ENCODE data around the gene TRIM17. TPM values are rescaled to one million over a fixed set of nuclear protein-coding genes. Genes with fewer than 3 reads are reported as not detected.

The TRIM17 gene, protein sequence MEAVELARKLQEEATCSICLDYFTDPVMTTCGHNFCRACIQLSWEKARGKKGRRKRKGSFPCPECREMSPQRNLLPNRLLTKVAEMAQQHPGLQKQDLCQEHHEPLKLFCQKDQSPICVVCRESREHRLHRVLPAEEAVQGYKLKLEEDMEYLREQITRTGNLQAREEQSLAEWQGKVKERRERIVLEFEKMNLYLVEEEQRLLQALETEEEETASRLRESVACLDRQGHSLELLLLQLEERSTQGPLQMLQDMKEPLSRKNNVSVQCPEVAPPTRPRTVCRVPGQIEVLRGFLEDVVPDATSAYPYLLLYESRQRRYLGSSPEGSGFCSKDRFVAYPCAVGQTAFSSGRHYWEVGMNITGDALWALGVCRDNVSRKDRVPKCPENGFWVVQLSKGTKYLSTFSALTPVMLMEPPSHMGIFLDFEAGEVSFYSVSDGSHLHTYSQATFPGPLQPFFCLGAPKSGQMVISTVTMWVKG
- 1.8 and 2.4 TPM in 2 replicates for total RNA-seq

DNA sequence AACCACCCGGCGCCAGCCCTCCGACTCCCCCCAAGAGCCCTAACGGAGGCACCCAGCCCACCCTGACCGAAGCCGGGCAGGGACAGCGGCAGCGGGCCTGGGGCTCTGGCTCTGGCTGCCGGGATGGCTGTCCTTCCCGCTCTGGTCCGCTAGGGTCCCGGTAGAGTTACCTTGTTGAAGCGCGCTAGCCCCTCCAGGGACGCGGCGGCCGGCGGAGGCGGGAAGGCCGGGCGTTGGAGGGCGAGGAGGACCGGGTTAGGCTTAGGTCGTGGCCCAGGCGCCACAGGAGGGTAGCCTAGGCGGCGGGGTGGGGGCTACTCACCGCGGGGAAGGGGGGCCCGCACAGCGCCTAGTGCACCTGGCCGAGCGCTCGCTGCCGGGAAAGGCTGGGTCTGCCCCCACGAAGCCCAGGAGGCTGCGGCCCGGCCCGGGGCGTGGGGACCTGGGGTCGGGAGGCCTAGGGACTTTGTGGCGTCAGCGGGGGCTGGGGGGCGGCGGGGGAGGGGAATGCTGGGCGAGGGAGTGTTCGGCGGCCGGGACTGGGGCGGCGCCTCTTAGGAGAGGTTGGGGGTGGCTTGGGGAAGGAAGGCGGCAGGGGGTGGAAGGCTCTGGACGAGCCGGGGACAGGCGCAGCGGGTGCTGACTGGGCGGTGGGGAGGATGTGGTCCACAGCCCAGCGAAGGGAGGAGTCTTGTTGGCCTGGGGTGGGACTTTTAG, at the start of gene TRIM17:
Gene TRIM17 (minus strand): TSS at position 645 of the 717 bp plus-strand sequence. CDS start 1,789 bp downstream, outside the sequence.
- intact Hi-C loops (cut with micrococcal nuclease): loop anchor here (1.0 kb wide), 2 partner anchors 9 to 41 kb away; a partner anchor contains a TSS

DNA sequence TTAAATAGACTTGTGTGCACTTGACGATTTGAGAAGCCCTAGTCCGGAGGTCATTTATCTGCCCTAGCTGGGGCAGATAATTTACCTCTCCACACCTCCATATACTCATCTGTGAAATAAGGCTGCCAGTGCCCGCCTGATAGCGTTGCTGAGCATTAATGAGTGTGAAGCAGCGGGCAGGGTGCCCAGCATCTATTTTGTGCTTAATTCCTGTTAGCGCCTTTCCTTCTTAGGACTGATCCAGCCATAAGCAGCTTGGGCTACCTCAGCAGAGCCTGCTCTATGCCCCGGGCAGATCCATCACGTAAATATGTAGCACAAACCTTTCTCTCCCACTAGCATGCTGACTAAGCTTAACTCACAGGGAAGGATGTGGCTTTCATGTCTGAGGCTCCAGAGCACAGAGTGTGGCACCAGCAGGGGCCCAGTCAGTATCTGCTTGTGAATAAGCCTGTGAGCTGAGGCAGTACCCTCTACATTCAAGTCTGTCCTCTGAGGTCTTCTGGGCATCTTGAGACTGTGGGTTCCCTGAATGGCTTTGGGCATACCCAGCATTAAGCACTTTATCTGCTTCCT, 49.0 kb upstream of the TRIM17 start:
- intact Hi-C loops (cut with micrococcal nuclease): loop anchor here (1.0 to 10.0 kb wide), 8 partner anchors 8 to 1731 kb away; partner anchors contain the start of genes ABCB10, CCSAP, ITPKB and JMJD4

DNA sequence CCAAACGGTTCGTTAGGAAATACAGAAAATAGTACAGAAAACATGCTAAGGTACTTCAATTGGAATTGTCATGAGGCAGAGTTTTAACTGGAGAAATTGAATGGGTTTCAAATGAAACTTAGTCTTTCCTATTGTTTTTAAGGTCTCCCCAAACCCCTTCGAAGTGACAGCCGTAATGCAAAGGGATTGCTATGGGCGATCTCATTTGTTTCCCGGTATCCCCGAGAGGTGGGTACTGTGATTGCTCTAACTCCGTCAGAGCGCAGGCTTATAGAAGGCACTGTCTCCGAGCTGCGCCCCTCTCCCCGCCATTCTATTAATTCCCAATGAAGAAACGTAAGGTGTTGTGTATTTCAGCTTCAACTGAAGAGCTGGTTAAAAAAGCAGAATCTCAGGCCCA, 48.5 kb upstream of the TRIM17 start:
- intact Hi-C loops (cut with micrococcal nuclease): loop anchor here (1.0 to 10.0 kb wide), 8 partner anchors 8 to 1730 kb away; partner anchors contain the start of genes ABCB10, CCSAP, ITPKB and JMJD4

DNA sequence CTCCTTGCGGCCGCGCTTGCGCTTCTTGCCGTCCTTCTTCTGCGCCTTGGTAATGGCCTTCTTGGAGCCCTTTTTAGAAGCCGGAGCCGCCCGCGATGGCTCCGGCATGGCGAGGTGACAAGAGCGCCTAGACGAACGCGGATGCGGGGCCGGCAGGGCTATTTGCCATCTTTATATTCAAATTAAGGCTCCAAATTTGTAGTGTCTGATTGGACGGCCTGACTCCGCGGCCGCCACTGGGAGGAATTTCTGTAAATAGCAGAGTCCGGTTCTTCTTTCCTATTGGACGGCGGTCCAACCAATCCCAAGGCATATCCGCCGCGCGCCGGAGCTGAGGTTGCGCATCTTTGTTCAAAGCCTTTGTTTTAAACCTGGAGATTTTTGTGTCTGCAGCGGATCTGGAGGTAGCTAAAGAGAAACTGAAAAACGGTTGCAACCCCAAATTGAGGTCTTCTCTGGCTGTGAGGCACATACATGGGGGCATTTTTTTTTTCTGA, 47.9 kb upstream of the TRIM17 start:
- intact Hi-C loops (cut with micrococcal nuclease): loop anchor here (1.0 to 10.0 kb wide), 13 partner anchors 8 to 1730 kb away; partner anchors contain the start of genes ABCB10, ARF1, CCSAP and ITPKB

DNA sequence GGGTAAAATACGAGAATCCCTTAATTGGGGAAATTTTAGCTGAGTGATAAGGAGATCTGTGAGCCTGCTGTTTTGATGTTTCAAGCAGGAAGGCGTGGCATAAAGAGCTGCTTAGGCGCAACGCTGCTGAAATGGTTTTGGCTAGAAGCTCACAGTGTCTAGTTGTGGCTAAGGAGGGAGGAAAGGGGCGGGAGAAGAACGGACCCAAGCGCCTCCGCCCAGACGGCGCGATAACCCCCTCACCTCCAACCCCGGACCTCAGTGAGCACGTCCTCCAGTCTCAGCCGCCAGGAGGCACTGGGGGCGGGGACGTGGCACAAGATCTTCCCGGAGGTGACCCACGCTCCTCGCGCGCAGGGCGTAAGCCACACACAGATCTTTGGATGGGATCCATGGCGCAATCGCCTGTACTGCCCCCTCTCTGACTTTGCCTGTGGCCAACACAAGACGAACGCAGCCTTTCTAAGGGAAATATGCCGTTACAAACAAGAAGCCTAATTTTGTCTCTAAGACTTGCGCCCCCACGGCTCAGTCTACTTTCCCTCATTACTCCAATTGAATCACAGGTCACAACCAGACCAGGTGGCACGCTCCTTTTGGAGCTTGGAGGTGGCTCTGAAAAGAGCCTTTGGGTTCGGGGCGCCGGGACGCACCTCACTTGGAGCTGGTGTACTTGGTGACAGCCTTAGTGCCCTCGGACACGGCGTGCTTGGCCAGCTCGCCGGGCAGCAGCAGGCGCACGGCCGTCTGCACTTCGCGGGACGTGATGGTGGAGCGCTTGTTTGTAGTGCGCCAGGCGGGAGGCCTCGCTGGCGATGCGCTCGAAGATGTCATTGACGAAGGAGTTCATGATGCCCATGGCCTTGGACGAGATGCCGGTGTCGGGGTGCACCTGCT, 47.1 kb upstream of the TRIM17 start:
- intact Hi-C loops (cut with micrococcal nuclease): loop anchor here (1.0 to 10.0 kb wide), 14 partner anchors 8 to 1729 kb away; partner anchors contain the start of genes ABCB10, ARF1, CCSAP and GUK1

DNA sequence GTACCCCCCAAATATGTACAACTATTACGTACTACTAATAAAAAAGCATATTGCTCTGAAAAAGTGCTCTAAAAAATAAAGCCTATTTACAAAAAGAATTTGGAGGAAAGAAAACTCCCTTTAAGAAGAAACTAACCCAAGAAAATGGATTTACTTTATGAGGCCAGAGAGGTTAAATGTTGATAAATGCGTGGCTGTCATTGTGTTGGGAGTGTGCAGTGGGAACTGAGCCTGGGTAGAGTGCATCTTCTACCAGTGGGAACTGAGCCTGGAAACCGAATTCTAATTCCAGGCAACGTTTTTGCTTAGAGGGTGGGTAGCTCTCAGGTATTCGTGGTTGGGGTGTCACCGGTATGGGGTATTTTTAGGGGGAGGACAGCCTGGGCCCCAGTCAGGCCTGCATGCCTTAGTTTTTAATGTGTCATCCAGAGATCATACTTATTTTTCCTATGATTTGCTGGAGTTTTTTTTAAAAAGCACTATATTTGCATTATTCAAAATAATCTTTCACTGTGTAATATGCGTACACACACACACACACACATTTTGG, 46.4 kb upstream of the TRIM17 start:
- intact Hi-C loops (cut with micrococcal nuclease): loop anchor here (1.0 to 10.0 kb wide), 4 partner anchors 323 to 1728 kb away; partner anchors contain the start of genes GUK1, ITPKB, JMJD4 and SNAP47

DNA sequence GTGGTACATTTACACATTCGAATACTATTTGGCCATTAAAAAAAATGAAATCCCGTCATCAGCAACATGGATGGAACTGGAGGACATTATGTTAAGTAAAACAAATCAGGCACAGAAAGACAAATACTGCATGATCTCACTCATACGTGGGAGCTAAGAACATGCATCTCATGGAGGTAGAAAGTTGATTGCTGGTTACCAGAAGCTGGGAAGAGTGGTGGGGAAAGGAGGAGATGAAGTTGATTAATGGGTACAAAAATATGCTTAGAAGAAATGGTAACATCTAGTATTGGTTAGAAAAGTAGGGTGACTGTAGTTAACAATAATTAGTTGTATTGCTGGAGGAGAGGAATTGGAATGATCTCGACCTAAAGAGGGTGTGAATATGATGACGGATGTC, 45.9 kb upstream of the TRIM17 start:
- intact Hi-C loops (cut with micrococcal nuclease): loop anchor here (10.0 kb wide), 3 partner anchors 728 to 1728 kb away; partner anchors contain the start of genes ITPKB, JMJD4, SNAP47 and TAF5L

DNA sequence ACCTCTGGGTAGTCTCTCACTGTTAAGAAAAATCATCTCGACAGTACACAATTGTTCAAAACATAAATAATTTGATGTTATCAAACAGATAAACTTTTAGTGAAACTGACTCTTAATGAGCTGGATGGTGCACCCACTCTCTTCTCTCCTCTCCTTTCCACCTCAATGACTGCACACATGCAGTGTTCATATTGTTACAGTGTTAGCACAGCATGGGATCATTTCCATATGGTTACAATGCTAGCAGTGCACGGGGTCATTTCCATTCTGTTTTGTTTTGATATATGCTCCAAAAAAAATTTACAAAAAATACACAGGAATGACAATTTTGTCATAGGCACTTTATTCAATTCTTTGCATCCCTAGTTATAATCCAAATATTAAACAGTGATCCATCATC, 44.2 kb upstream of the TRIM17 start:
- intact Hi-C loops (cut with micrococcal nuclease): loop anchor here (10.0 kb wide), 3 partner anchors 726 to 1726 kb away; partner anchors contain the start of genes ITPKB, JMJD4, SNAP47 and TAF5L

DNA sequence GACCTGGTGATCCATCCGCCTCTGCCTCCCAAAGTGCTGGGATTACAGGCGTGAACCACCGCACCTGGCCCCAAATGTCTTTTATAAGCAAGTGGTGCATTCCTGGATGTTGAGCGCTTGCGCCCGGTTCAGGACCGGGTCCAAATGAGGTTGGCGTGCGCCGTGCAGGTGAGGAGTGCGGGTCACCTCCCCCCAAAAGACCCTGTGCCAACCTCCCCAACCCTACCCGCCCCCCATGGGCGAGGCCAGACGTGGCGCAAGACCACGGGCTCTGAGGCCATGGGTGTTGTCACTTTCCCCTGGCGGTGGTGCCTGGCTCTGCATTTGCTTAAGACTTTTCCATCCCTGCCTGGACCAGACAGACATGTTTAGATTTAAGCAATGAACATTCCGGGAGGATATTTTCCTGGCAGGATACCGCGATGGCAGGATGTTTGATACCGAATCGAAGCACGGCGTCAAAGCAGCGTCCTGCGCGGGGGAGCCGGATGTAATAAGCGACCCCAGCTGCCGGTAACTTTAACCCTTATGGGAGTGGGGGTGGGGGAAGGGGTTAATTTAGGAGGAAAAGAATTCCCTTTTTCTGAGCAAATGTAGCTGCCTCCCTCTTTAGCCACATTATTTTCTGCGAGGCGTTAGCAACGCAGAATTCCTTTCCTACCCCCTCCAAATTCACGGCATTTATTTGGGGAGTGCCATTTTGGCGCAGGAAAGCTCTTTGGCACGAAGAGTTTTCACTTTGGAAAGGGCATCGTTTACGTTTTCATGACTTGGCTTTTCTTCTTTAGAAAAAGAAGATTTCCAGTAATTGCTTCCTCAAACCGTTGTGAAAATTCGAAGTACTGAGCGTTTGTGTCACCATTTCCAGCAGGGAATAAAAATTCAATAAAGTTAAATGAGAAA, 42.7 kb upstream of the TRIM17 start:
- intact Hi-C loops (cut with micrococcal nuclease): loop anchor here (5.0 kb wide), 3 partner anchors 897 to 1048 kb away; partner anchors contain the start of genes NUP133 and ZNF678

DNA sequence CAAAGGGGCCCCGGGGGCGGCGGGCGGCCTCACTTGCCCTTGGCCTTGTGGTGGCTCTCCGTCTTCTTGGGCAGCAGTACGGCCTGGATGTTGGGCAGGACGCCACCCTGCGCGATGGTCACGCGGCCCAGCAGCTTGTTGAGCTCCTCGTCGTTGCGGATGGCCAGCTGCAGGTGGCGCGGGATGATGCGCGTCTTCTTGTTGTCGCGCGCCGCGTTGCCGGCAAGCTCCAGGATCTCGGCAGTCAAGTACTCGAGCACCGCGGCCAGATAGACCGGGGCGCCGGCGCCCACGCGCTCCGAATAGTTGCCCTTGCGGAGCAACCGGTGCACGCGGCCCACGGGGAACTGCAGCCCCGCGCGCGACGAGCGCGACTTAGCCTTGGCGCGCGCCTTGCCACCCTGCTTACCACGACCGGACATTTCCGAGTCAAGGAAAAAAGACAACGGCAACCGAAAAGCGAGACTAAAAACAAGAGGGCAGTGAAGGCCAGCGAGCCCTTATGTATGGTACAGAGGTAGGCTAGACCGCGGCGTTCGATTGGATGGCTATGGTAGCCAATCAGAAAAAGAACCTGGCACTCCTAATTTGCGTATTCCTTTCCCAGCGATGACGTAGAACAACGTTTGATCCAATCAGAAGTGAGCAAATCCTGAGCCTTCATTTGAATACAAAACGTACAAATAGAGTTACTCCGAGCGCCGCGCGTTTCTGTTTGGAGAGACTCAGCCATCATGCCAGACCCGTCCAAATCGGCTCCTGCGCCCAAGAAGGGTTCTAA, 40.9 kb upstream of the TRIM17 start:
- intact Hi-C loops (cut with micrococcal nuclease): loop anchor here (1.0 to 5.0 kb wide), 19 partner anchors 8 to 1050 kb away; partner anchors contain the start of genes ARF1, C1orf35, CCSAP and GUK1

DNA sequence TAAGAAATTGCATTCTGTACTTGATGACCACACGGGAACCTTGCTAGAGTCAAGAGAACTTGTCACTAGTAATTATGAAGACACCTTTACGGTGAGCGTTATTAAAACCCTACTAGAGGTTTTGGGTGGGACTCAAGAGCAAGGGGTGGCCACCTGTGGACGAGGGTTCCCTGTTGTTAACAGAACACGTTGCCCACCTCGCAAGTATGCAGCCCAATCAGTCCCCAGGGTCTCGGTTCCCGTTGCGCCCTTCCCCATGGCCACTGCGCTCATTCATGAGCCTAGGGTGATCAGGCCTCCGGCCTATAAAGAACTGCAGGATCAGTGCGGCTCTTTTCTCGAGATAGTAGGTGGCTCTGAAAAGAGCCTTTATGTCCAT, 40.3 kb upstream of the TRIM17 start:
- intact Hi-C loops (cut with micrococcal nuclease): loop anchor here (1.0 to 5.0 kb wide), 18 partner anchors 8 to 1050 kb away; partner anchors contain the start of genes ARF1, C1orf35, CCSAP and GUK1

DNA sequence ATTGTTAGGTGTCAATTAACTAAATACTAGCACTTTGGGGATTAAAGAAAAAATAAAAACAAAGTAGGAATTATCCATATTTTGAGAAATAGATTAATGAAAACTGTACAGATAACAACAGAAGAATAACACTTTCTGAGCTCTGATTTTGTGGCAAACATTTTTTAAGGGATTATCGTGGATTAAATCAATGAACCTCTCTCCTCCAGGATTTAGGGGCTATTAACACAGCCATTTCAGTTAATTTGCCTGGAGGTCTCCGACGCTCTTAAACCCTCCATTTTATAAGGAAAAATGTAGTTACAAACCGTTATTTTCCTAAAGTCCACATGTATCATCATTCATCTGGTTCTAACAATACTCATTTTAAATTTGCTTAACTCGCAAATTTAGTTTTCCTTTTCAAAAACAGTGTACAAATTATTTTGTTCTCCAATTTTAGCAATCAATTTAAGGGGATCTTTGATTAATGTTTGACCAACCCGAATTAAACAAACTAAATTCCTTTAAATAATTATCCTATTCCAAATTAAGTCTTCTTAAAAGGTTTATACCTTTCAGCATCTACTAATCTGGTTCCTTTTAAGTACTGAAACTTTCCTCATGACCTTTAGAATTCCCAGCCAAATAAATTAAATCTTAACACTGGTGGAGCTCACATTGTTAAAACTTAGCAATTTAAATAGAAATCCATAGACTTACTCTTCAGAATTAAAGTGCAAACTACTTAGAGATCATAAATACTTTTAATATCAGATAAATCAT, 39.8 kb upstream of the TRIM17 start:
- intact Hi-C loops (cut with micrococcal nuclease): loop anchor here (1.0 to 5.0 kb wide), 18 partner anchors 9 to 1051 kb away; partner anchors contain the start of genes ARF1, C1orf35, CCSAP and GUK1

DNA sequence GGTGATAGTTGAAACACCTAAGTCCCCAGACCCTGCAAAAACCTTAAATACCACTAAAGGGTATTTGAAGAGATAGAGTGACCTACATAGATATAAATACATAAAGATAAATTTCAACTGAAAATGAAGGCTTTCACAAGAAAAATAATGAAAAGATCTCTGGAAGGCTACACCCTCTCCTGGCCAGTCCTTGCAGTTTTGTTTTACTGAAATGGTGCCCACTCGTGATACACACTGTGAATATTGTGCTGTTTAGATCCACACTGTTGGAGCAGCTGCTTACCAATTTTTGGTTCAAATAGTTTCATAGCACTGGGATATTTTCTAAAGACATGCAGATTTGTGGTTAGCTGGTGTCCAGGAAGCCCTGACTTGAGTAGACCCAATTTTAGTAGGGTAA, 39.1 kb upstream of the TRIM17 start:
- intact Hi-C loops (cut with micrococcal nuclease): loop anchor here (2.0 to 5.0 kb wide), 4 partner anchors 887 to 1052 kb away; partner anchors contain the start of genes CCSAP, NUP133 and ZNF678

DNA sequence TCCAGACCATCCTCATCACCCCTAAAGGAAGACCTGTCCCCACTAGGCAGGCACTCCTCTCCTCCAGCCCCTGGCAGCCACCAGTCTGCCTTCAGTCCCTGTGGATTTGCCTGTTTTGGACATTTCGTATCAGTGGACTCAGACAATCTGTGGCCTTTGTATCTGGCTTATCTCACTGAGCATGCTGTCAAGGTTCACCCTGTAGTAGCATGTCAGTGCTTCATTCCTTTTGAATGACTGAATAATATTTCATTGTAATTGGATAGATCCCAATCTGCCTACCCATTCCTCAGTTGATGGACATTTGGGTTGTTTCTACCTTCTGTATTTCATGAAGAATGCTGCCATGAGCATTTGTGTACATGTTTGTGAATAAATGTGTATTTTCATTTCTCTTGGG, 37.6 kb upstream of the TRIM17 start:
- intact Hi-C loops (cut with micrococcal nuclease): no loop called here

DNA sequence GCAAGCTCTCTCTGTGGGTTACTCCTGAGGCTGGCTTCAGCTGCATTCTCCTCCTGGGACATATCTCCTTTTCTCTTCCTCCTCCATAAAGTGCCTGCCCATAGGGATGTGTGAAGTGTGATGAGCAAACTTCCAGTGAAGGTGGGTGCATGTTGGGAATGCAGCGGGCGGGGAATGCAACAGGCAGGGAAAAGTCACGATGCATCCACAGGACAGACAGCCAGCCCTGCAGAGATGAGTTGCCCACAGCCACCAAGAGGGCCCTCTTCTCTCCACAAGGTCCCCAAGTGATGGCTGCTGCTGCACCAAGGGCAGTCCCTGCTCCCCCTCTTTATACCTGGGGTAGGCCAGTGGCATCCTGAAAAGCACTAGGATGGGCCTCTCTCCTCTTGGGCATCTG, 37.0 kb upstream of the TRIM17 start:
- intact Hi-C loops (cut with micrococcal nuclease): no loop called here

DNA sequence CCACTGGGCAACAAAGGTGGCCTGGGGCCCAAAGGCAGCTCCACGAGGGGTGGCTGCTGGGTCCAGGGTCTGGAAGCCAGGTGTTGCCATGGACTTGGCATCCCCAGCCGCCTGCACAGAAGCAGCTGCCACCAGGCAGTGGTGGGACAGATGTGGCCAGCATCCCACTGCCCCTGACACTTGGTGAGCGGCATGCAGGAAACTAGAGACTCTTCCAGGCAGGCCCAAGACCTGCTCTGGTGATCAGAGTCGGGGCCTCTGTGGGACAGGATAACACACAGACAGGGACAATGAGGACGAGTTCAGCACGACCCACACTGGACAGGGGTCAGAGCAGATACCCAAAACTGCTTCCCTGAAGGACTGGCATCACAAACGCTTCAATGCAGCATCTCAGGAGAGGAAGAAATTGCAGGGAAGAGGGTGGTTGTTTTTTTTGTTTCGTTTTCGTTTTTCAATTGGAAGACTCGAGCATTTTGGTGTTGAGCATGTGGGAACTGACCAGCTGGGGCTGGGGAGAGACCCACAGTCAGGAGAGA, 36.4 kb upstream of the TRIM17 start:
- intact Hi-C loops (cut with micrococcal nuclease): no loop called here
